ENCODE measurements around the gene CDKL1.
"Not testable (repeated sequence)": the region's sequence is repeated elsewhere in the genome, so short reads cannot be mapped to it uniquely, and the experiment has no call there.

CDKL1 gene

DNA sequence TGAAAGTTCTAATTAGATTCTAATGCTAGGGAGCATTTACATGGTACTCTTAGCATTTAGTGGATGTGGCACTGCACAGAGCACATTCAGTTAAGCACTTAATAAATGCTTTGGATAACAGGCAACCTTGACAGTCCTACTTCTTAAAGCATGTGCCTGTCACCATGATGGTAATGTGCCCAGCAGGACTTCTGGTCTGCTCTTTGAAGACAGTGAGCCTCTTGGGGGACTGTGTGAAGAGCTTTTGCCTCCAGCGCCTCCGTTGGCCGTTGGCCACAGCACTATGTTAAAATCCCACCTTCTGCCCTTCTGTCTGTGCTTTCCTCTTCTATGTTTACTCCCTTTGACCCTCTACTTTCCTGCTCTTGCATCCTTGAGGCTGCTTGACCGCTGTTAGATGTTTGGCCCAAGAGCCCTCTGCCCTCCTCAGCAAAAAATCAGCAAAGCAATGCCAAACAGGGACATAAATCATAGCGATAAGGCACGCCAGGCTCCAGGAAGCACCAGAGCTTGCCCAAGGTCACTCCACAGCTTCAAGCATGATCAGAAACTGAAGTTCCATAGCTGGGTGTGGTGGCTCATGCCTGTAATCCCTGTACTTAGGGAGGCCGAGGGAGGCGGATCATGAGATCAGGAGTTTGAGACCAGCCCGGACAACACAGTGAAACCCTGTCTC is 8.3 kb downstream of the CDKL1 start:
- DNase-seq (ENCODE audit: low read depth in 3 of 3), result no peak

DNA sequence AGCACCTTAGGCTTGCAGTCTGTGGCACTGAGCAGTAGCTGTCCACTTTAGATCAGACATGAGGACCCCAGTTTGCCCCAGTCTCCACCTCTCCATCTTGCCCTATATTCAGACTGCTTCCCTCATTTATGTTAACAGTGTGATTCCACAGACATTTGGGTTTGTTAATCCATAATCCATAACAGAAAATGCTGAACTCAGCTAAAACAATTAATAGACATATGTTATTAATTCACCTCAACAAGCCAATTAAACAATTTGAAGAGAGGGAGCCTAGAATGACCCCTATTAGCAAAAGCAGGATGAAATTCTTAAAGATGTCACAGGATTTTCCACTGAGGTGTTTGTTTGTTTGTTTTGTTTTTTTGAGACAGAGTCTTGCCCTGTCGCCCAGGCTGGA is 9.1 kb downstream of the CDKL1 start:
- no peak for DNase-seq (ENCODE audit: low read depth in 3 of 3)

DNA sequence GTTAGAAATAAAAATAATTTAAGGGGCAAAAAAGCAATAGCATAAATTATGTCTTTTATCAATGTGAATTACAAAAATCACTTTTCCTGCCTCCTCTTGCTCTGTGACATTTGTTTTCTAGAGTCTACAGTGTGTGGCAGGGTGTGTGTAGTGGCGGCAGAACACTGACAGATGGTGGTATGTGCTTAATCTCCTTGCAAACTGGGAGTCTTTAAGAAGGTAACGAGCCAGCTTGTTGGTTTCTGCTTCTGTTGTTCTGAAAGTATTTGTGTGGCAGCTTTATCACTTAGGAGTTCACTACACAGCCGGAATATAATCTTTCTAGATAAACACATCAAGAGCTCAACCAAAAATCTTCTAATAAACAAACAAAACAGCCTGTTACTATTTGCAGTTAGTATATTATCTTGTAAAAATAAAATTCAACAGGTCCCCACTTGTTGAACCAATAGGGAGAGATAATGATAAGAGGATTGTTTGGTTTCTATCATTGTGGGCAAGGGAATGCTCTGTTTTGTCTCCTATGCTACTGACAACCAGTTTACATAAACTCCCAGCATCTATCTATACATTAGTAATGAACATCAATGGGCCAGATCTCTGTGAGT is 13.0 kb downstream of the CDKL1 start:
- no peak for DNase-seq (ENCODE audit: low read depth in 3 of 3)

DNA sequence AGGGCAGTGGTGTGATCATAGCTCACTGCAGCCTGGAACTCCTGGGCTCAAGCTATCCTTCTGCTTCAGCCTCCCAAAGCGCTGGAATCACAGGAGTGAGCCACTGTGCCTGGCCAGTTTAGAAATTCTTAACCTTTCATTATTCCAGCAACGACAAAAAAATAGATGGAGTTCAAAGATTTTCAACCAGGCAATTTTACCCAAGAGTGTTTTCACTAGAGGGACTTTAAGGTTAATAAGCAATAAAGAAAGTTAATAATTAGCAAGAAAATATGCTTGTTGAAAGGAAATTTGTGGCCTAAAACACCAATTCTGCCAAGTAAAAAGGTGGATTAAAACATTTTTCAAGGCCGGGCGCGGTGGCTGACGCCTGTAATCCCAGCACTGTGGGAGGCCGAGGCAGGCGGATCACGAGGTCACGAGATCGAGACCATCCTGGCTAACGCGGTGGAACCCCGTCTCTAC is 14.8 kb downstream of the CDKL1 start:
- no peak for DNase-seq (ENCODE audit: low read depth in 3 of 3)

DNA sequence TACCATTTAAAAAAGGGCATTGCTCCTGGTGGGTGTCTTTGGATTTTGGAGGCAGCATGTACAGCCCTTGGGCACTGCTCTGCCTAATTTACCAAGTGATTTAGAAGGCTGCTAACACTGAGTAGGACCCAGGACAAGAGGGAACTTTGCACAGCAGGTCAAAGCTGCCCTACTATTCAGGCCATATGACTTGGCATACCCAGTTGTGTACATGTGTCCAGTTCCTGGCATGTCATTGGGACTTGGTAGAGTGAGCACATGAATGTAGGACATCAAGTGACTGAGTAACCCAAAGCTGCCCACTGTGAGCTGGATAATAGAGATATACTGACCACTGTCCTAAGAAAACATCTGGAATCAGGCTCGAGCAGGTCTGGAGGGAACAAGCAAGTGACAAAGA is 15.7 kb downstream of the CDKL1 start:
- no peak for DNase-seq (ENCODE audit: low read depth in 3 of 3)

DNA sequence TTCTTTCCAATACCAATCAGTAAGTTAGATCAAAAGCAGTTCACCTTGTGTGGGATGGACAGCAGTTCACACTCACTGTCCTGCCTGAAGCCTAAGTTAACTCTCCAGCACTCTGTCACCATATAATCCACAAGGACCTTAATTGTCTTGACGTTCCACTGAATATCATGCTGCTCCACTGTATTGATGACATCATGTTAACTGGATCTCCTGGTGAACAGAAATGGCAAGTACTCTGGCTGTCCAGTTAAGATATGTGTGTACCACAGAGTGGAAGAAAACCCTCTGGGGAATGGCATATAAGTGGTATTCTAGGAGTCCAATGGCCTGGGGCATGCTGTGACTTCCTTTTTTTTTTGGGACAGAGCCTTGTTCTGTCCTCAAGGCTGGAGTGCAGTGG is 16.2 kb downstream of the CDKL1 start:
- DNase-seq (ENCODE audit: low read depth in 3 of 3), result no peak

DNA sequence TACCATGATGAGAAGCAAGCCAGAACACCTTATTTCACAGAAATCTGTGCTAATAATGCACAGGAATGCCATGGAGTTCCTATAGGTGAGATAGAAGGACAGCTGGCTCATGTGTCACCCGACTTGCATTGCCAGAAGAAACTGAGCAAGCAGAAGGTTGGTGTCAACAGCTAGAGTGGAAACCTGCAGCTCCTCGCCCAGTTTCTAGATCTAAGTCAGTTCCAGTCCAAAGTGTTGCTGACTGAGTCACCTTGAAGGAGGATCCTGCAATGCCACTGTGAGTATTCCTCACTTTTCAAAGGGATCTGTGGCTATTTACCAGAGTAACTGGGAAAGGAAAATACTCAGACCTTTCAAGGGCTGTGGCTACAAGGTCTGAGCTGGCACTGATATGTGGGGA is 17.1 kb downstream of the CDKL1 start:
- no peak for DNase-seq (ENCODE audit: low read depth in 3 of 3)

DNA sequence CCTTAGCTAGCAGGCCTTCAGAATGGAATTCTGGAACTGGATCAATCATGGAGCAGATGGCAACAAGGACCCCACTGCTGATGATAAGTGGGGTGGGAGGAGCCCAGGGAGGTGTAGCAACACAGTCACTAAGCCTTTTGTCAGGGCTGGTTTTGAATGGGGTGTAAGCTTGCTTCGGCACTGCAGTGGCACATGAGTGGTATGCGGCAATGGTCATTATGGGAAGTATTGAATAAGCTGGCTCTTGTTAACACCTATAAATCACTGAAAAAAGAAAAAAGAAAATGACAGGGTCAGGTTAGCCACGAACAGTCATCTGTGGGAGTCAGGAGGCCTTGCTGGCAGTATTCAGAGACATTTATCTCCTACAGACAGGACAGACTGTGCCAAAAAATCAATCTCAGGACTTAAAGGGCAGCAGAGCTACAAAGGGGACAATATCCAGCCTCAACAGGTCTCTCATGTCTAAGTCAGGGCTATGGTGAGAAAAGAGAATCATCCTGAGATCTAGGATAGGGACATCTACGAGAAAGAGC is 19.1 kb downstream of the CDKL1 start:
- no peak for DNase-seq (ENCODE audit: low read depth in 3 of 3)

DNA sequence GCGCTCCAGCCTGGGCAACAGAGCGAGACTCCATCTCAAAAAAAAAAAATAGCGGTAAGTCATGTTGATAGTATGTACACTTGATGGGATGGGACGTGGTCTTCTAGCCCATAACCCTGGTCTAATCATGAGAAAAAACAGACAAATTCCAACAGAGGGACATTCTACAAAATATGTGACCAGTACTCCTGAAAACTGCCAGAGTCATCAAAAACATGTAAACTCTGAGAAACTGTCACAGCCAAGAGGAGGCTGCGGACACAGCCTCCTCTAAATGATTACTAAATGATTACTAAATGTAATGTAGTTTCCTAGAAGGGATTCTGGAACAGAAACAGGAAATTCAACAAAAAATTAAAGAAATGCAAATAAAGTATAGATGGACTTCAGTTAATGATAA is 20.9 kb downstream of the CDKL1 start:
- DNase-seq (ENCODE audit: low read depth in 3 of 3), result no peak

DNA sequence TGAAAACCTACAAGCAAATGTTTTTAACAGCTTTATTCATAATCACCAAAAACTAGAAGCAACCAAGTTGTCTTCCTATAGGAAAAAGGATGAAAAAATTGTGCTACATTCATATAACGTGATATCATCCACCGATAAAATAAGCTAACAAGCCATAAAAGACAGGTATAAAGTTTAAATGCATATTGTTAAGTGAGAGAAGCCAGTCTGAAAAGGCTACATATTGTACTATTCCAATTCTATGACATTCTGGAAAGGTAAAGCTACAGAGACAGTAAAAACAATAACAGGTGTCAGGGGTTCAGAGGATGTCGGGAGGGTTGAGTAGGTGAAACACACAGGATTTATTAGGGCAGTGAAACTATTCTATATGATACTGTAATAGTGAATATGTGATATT is 22.7 kb downstream of the CDKL1 start:
- no peak for DNase-seq (ENCODE audit: low read depth in 3 of 3)

DNA sequence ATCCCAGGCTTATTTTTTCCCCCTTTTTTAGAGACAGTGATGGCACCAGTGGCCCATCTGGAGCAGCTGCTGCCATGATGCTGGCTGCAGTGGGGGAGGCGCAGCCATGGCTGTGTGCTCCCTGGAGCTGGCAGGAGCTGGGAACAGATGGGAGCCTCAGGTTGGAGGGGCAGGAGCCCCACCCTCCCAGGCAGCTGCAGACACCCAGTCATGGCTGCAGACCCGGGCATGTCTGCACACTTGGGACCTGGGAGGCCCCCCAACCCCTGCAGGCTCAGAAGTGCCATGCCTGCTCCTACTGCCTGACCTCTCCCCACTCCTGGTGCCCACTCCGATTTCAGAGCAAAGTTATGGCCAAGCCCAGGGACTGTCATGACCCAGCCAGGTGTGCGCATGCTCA is 25.1 kb downstream of the CDKL1 start:
- no peak for DNase-seq (ENCODE audit: low read depth in 3 of 3)

DNA sequence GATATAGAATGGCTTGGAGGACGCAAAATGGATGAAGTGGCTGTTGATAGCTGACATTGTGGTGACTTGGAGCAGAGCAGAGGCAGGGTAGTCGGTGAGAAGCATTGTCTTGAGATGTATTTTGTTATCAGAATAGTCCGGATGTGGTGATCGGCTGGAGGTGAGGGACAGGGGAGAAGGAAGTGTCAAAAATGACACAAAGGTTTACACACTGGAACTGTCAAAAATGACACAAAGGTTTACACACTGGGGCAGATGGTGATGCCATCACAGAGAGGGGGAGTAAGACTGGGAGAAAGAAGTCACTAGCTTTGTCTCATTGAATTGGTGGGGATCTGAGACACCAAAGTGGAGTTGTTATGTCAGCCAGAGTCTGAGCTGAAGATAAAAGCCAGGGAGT is 30.1 kb downstream of the CDKL1 start:
- no peak for DNase-seq (ENCODE audit: low read depth in 3 of 3)

DNA sequence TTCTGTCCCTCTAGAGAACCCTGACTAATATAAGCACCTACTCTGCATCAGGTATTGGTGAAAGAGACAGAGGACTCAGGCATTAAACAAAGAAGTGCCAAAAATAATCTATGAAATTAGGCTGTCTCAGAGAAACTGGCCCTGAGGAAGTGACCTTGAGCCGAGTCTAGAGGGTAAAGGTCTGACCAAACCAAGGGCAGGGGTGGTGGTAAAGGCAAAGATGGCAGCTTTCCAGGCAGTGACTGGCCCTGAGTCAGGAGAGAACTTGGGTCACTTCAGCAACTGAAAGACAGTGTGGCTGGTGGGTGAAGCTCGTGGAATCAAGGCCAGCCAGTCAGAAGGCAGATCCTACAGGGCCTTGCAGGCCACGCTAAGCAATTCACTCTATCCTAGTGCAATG is 30.6 kb downstream of the CDKL1 start:
- no peak for DNase-seq (ENCODE audit: low read depth in 3 of 3)

DNA sequence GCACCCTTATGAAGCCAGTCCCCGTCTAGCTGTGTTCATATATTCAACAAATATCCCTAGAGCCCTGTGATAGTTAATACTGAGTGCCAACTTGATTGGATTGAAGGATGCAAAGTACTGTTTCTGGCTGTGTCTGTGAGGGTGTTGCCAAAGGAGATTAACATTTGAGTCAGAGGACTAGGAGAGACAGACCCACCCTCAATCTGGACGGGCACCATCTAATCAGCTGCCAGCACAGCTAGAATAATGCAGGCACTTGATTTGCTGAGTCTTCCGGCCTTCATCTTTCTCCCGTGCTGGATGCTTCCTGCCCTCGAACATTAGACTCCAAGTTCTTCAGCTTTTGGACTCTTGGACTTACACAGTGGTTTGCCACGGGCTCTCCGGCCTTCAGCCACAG is 31.1 kb downstream of the CDKL1 start:
- DNase-seq (ENCODE audit: low read depth in 3 of 3), result not testable (repeated sequence)

DNA sequence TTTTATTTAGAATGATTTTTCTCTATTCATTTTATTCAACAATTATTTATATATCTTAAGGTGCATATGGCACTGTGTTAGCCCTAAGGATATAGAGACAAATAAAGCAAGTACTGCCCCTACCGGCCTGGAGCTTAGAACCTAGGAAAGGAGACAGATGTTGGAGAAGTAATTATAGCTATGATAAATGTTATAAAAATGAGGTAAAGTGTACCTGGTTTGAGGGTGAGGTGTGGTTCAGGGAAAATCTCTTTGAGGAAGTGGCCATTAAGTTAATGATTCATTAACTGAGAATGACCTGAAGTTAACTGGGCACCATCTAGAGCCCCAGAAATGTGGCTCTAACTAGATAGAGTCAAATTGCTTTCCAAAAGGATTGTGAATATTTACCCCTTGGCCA is 31.9 kb downstream of the CDKL1 start:
- DNase-seq (ENCODE audit: low read depth in 3 of 3), result no peak

DNA sequence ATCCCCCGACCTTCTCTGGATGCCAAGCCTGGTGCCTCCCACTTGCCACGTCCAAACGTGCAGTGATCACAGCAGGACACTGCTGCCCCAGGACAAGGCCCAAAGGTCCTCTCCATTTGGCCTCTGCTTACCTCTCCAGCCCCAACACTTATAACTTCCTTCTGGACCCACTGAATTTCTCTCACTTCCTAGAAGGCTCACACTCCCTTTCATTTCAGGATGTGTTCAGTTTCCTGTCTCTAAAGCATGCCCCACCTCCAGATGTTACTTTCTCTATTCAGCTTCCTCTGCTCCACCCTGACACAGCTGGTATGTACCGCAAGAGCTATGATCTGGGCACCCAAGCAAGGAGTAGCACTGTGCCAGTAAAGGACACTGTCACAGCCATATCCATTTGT is 33.0 kb downstream of the CDKL1 start:
- peak in 2 of 3 experiments; percentile 7 to 24 for DNase-seq (ENCODE audit: low read depth in 3 of 3)

DNA sequence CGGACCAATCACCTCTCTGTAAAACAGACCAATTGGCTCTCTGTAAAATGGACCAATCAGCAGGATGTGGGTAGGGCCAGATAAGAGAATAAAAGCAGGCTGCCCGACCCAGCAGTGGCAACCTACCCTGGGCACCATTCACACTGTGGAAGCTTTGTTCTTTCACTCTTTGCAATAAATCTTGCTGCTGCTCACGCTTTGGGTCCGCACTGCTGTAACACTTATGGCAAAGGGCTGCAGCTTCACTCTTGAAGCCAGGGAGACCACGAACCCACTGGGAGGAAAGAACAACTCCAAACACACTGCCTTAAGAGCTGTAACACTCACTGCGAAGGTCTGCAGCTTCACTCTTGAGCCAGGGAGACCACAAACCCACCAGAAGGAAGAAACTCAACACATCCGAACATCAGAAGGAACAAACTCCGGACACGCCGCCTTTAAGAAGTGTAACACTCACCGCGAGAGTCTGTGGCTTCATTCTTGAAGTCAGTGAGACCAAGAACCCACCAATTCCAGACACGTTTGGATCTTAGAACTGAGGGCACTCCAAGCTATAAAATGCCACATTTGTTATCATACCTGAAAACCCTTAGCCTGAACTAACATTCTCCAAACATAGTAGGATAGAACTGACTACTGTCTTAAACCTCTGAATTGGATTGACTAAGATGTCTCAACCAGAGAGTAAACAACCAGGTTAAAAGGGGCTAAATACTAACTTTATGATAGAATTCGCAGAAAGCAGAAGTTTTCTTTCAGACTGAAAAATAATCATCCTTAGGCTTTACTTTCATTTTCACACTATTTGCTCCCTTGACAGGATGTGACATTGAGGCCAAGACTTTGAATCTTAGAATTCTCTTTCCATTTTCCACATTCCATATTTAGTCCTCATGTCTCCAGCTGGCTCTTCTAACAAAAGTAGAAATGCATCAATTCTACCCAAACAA is 33.6 kb downstream of the CDKL1 start:
- no peak for DNase-seq (ENCODE audit: low read depth in 3 of 3)

DNA sequence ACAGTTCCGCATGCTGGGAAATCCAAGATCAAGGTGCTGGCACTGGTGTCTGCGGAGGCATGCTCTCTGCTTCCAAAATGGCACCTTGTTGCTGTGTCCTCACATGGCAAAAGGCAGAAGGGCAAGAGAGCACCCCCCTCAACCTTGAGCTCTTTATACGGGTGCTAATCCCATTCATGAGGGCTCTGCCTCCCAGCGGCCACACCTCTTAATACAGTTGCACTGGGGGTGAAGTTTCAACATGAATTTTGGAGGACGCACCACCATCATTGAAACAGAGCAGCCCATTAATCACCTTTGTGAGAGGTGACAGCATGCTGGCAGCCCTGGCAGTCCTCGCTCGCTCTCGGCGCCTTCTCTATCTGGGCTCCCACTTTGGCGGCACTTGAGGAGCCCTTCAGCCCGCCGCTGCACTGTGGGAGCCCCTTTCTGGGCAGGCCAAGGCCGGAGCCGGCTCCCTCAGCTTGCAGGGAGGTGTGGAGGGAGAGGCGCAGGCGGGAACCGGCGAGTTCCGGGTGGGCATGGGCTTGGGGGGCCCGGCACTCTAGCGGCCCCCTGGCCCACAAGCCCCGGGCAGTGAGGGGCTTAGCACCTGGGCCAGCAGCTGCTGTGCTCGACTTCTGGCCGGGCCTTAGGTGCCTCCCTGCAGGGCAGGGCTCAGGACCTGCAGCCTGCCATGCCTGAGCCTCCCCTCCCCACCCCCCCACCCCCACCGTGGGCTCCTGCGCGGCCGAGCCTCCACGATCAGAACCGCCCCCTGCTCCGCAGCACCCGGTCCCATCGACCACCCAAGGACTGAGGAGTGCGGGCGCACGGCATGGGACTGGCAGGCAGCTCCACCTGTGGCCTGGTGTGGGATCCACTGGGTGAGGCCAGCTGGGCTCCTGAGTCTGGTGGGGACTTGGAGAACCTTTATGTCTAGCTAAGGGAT is 34.9 kb downstream of the CDKL1 start:
- DNase-seq (ENCODE audit: low read depth in 3 of 3), result not testable (repeated sequence)

DNA sequence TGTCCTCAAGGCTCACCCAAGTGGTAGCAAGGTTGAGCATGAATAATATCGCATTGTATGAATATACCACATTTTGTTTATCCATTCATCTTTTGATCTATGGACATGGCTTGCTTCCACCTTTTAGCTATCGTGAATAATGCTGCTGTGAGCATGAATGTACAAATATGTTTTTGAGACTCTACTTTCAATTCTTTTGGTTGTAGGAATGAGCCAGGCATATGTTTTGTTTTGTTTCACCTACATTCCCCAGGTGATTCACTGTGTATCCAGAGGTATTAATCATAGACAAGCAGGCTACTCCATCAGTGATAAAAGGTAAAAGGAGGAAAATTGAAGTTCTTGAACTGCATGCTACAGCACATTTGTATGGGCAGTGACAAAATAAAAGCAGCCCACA is 35.8 kb downstream of the CDKL1 start:
- DNase-seq (ENCODE audit: low read depth in 3 of 3), result no peak

DNA sequence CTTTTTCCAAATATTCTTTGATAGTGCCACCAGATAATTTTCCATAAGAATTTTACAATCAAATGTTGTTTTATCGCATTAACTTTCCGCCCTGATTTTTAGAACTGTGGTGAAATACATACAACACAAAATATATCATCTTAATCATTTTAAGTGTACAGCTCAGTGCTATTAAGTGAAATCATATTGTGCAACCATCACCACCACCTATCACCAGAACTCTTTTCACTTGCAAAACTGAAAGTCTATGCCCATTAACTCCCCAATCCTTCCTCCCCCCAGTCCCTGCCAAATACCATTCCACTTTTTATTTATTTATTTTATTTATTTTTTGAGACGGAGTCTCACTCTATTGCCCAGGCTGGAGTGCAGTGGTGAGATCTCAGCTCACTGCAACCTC is 36.6 kb downstream of the CDKL1 start:
- DNase-seq (ENCODE audit: low read depth in 3 of 3), result no peak

DNA sequence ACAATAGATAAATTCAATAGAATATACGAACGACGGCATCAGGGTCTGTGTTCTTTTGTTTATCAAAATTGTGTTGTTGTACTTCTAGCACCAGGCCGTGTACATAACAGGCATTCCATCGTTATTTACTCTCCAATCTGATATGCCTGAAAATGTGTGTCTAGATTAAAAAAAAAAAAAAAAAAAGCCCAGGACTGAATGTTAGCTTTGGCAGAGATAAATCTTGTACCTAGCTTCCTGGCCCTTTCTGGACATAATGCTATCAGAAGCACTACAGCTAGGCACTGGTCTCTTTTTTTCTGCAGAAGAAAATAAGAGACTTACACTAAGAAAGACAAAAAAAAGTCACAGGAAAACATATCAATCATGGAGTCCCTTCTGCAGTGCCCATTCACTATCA is 37.0 kb downstream of the CDKL1 start:
- DNase-seq (ENCODE audit: low read depth in 3 of 3), result no peak

Data from stimulated activated CD4-positive, alpha-beta T cell treated with anti-CD3 and anti-CD28 coated beads, TNF-alpha, amount 100 ng/mL, for 24 hours (primary cell).